SIG-M5 treated with dmso at 0.1 percent for 504 hours (cell line): Measurements from ENCODE around the gene FH.

Experiments used
- DNase-seq: peaks from one replicate; lab custom pipeline; 2025; ENCODE audit not compliant: unreplicated experiment; lab: John Stamatoyannopoulos, UW

Gene FH

DNA sequence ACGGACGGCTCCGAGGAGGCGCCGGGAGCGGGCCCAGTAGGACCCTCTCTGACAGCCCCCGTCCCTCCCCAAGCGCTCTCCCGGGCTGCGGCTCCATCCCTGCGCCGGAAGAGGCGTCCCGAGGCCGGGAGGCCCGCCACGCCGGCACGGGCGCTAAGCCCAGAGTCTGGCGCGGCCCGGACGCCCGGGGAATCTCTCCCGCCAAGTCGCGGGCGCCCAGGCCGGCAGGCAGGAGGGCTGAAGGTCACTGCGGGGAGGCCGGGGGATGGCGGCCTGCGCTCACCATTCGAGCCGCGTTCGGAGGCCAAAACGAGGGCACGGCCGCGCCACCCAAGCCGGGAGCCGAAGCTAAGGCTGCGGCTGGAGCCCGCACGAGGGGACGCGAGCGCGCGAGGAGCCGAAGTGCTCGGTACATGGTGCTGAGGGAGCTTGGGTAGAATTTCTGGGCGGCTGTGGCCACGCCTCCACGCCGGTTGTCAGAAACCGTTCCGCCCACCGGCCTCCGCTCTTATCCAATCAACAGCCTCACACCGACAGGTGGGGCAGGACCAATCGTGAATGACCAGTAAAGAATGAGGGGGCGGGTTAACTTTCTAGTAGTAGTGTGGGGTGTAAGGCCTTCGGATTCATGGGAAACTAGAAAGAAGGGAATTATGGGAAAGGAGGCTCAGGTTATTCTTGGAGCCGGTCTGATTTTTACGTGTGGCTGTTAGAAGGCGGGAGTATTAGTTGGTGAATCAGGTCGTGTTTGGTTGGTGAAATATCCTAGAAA lies at the start of gene FH:
FH (minus strand) TSS at position 448 of the 772 bp plus-strand sequence; CDS start at position 415, 33 bp downstream.
- peak; percentile 100 for DNase-seq

DNA sequence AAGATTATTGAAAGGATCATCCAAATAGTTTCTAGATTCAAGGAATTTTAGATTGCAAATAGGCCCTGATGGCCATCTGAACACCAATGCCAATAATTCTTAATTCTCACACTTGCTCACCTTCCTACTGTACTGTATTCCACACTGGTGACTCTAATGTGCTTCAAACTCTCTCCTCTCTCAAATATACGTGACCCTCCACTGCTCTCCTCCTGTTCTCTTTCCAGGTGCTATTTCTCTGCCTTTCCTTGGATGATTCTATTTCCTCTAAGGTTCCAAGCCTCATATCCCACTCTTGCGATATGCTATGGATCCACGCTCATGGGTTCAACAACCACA lies 41.3 kb upstream of the FH start:
- no peak for DNase-seq

DNA sequence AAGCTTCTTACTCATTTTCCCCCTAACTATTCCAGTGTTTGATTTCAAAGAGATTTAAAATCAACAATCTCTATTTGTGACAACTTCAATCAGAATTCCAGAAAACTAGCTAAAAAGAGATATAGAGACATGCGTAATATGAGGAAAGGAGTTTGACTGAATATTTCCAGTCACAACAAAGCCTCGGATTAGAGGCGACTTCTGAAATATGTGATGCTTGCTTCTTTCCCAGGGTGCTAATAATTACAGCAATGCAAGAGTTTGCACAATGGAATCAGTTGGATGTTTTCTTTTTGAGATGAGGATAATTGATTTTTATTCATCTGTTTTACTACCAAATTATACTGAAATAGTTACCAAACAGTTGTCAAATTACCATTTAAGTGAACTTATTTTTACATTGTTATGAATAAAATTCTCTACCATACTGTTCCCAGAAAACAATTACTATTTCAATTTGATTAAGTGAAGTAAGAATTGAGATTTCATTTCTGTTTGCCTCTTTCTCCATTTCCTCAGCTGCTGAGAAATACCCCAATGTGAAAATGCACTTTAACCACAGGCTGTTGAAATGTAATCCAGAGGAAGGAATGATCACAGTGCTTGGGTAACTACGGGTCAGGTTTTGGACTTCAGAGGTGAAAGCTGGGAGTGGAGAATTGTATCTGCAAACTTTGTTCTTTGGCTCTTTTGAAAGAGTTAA lies 40.7 kb upstream of the FH start:
- peak; percentile 63 for DNase-seq

DNA sequence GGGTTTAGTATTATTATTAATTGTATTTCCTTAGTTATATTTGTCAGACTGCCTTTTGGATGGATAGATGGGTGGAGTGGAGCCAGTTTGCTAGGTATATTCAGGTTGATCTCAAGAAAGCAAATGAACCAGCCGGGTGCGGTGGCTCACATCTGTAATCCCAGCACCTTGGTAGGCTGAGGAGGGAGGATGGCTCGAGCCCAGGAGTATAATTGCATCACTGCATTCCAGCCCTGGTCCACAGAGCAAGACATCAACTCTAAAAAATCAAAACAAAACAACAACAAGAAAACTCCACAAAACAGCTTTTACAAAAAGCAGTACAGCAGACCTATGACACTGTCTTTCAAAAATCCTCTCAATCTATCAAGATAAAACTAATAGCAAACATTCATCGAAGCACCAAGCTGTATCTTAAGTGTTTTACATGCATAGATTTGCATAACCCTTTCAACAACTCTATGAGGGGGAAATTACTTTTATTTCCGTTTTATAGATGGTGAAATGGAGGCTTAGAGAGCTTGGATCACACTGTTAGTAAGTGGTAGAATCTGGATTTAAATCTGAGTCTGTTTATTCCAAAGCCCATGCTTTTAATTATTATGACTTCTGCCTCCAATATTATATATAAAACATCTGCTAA lies 38.1 kb upstream of the FH start:
- no peak for DNase-seq

DNA sequence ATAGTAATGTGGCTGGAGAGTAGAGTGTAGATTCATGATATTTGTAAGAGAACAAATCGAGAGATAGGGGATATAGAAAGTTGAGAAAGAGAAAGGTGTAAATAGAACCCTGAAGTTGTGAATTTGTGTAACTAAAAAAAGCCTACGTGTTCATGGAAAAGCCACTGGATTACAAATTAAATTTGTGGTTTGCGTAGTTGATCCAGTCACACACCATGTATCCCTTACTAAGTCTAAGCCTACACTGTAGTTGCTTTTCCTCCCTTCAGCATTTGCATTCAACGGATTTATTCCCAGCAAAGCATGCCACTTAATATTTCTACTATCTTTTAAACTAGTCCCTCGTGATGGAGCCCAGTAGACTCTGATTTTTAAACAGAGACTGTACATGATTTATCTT lies 37.5 kb upstream of the FH start:
- no peak for DNase-seq

DNA sequence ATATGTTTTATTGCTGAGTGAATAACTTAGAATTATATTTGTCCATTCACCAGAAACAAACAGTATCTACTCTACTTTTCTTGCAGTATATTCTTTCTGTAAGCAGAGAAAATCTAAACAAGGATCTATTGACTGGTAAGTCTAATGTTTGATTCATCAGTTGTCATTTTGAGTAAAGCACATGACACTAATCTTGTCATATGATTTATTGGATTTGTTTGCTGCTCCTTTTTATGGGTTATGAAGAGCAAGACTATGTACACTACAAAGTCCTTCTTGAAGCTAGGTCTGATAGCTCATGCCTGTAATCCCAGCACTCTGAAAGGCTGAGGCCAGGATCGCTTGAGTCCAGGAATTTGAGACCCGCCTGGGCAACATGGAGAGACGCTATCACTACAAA lies 36.0 kb upstream of the FH start:
- no peak for DNase-seq

DNA sequence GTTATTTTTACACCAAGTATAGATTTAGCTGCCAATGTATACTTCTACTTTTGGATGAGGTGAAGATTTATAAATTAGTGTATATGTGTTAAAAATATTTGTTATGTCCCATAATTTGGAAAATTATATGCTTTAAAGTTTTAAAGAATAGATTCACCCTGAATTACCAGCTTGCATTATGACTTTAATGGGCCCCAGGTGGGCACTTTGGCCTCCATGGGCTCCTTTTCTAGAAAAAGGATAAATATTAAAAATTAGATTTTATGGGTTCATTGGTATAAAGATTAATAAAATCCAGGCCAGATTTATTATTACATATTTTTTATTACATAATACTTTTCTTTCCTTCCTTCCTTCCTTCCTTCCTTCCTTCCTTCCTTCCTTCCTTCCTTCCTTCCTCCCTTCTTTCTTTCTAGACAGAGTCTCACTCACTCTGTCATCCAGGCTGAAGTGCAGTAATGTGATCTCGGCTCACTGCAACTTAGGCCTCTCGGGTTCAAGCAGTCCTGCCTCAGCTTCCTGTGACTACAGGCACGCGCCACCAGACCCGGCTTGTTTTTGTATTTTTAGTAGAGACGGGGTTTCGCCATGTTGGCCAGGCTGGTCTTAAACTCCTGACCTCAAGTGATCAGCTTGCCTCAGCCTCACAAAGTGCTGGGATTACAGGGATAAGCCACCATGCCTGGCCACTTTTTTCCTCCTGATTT lies 34.5 kb upstream of the FH start:
- DNase-seq, result no peak

DNA sequence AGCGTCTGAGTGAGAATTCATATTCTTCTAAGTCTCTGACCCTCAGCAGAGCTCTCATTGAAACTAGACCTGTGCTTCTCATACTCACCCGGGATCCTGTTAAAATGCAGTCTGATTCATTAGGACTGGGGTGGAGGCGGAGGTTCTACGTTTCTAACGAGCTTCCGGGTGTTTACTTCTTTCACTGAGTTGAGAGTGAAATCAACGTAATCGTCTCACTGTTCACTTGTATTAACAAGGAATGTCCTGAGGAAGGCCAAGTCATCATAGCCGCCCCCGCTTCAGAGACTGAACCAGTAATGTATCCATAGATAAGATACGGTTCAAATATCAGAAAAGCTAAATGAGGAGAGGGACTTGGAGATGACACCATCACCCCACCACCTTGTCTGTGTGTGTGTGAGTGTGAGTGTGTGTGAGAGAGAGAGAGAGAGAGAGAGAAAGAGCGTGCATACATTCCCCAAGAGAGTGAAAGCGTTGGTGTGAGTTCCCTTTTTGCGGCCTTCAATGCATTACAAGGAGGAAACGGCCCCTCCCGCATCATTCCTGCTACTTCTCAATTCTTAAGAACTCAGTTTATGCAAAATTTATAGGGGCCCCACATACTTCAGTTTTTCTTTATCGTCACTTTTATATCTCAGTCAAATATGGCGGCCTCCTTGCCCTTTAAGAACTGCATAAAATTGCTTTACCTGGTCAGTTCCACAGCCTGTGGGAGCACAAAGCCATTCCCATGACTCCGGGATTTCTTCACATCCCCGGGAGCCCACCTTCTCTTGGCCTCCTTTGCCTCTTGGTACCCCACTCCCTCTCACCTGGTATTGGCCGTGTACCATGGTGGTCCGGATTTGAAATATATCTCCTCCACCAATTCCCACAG lies 32.4 kb upstream of the FH start:
- DNase-seq, result peak; percentile 90

DNA sequence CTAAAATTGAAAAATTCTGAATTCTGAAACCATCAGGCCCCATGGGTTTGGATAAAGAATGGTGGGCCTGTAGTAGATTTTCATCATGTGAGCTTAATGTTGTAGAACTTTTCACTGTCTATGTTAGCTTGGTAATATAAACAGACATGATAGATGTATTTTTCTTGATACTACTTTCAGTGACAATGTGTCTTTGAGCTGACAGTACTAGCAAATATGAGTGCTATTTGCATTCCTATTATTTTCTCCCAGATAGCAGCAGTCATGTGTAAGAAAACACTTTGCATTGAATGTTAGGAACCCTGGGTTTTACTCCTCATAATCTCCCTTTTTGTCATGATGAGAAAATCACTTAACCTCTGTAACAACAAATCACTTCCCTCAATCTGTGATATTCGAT lies 30.8 kb upstream of the FH start:
- DNase-seq, result no peak

DNA sequence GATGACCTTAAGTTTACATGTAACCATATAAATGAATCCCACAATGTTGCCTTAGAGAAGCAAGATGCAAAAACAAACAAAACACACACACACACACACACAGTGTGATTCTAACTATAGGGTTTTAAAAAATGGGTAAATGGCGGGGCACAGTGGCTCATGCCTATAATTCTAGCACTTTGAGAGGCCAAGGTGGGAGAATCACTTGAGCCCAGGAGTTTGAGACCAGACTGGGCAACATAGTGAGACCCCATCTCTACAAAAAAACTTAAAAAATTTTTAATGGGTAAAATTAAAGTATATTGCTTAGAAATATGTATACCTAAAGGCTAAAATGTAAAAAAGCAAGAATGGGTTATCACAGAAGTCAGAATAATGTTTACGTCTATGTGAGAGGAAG lies 28.5 kb upstream of the FH start:
- no peak for DNase-seq

DNA sequence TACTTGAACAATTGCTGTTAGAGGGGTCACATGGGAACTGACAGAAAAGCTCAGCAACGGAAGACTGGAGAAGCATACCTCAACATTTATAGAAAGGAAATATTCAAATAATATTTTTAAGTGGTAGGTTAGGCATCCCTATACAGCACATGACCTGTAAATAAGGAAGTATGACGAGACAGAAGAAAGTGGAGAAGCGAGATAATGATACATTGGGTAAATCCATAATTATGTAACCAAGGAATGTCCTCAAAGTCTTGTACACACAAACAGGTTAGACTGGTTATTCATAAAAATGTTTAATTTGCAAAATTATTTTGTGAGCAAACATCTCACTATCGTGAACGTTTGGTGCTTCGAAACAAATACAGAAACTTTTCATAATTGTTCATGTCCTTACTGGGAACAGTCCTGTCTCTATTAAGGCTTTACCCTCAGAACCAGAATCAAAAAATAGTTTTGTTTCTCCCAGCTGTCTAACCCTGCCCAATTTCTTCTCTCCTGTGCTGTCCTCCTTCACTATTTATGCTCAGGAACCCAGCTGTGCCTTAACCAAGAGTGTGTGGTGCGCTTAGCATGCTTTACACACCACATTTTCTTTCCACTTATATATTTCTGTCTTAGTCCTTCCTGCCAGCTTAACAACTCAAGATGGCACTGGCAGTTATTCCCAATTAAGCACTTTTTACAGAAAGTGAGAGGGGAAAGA lies 22.8 kb upstream of the FH start:
- DNase-seq, result peak; percentile 58

DNA sequence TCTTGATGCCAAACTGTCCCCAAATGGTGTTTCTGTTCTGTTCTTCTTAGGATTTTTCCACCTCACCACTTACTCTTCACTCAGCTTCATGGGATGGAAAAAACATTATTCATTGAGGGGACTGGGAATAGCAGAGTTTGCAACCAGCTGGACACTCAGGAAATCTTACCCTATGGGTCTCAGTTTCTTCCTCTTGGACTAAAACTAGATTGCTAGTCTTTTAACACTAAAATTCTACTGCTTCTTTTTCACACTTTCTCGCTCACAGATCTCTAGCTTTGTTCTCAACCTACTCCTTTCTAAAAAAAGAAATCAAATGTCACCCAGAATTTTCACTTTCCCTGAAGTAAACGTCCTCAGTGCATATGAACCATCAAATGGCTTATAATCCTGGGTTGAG lies 17.4 kb upstream of the FH start:
- DNase-seq, result no peak

DNA sequence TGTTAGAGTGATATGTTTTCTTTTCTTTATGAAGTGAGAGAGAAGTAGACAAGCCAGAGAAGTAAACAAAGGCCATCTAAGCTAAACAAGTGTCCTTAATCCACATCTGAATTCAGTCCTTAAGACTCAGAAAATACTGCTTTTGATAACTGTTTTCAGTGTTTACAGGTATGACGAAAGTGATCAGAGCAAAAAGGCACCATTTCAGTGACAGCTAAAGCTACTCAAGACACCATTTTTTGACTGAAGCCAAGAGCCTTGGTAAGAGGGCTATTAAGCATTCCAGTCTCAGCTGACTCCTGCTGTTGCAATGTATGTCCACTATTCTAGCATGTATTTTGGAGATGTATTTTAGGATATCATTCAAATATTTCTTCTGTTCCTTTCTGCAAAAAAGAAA lies 16.7 kb upstream of the FH start:
- DNase-seq, result no peak

DNA sequence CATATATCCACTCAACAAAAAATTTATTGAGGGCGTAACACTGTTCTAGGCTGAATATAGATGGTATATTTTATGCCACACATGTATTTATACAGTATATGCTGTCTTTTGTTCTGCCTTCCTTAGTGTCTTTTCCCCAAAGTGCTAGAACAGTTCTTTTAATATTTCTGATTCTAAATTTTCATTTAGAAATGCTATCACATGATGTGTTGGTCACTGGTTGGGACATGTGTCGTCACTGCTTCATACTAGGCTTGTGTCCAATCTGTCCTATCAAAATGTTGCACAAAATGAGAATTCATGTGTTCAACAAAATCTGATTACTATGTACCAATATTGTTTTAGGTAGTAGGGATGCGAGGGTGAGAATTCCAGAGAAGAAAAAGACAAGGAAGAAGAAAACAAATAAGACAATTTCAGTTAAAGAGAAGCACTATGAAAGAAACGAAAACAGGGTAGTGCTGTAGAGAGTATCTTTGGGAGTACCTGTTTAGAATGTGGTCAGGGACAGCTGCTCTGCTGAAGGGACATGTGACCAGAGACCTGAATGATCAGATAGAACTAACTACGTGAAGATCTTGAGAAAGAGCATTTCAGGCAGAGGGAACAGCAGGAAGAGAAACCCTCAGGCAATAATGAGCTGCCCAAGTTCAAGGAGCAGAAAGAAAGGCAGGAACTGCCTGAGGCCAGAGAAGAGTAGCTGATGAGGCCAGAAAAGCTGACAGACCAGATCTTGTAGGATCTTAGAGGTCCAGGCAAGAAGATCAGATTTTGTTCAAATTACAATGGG lies 14.0 kb upstream of the FH start:
- peak; percentile 36 for DNase-seq

DNA sequence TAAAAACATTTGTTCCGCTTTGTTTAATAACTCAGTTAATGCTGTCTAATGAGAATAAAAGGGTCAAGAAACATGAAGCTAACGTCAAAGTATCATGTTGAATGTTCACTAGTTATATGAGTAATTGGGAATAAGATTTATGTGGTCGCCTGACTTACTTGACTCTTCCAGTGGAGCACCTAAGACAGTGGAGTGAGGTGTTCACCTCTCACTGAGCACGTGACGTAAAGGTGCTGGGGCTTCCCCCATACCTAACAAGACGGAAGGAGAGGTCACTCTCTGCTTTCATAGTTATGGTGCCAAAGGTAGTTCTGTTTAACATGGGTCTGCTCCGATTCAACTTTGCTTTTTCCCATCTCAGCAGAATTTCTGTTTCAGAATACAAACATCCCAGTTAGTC lies 13.3 kb upstream of the FH start:
- DNase-seq, result no peak

DNA sequence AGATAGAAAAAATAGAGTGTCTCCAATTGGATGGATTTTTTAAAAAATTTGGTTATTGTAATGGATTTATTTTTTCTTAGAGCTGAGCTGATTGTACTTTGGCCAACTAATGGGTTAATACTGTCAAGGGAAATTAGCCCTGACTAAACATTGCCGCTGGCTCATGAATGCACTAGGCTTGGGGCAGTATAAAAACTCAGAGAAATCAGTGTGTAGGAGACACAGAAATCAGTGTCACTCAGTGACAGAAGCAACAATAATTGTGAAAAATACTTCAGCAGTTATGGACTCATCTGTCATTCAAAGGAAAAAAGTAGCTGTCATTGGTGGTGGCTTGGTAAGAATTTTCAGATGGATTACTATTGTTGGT lies 12.6 kb upstream of the FH start, which contains the start of gene KMO:
KMO (plus strand) TSS at position 217 of the 370 bp plus-strand sequence; CDS start at position 284, 67 bp downstream.
- no peak for DNase-seq

DNA sequence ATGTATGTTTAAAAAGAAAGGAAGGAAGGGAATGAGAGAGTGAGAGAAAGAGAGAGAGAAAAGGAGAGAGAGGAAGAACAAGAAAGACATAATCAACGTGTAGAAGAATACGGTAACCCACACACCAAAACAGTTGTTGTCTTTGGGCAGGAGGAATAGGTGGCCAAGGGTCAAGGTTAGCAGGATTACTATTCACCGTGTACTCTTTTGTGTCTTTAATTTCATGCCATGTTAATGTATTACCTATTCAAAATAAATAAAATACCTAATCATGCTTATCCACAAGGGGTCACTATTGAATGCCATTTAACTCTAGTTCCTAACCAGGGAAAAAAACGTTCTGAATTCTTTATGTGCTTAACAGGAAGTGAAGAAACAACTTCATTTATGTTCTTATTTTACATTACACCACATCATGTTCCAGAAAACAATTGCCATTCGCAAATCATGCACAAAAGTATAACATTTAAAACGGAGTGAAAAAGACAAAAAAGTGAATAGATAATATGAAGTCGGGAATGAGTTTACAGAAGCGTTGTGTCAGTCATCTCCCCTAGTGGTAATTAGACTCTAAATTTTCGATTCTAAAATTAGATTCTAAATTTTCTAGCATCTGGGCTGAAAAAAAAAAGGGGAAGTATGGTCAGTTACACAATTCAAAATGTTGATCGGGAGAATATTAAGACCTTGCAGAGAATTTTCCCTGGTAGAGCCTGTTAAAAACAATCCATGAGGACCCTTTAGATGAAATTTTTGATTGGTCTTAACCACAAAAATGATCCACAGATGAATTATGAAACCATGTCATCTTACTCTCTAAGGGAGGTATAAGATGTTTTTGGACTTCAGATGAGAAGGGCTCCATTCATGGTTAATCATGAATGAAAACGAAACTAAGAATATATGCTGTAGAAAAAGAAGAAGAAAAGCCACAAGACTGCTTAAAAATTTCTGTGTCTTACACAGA lies 11.9 kb upstream of the FH start:
- peak; percentile 99 for DNase-seq

DNA sequence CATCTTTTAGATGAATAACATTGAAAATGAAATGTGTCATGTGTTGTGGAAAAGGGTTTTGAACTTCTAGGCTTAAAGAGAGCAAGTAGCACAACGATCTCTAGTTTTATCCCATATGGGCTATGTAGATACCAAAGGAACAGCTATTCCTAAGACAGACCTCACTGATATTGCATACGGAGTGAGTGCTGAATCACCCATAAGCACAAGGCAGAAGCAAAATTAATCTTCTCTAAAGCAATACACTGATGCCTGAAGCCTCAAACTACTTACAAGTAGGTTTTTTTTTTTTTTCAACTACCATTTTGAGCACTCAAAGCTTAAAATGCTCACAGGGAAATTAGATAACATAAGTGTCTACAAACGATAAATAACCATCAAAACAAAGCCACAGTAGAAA lies 7.6 kb upstream of the FH start:
- no peak for DNase-seq
